HG02763 (cell line): ENCODE data around the gene NUDT17.

Experiments
- ATAC-seq: cut with Tn5 transposase; IDR thresholded peaks from one replicate; pipeline ENCODE4 v1.9.1; 2021; ENCODE audit warnings: mild to moderate bottlenecking, moderate library complexity; ENCODE audit not compliant: unreplicated experiment

Gene NUDT17

DNA sequence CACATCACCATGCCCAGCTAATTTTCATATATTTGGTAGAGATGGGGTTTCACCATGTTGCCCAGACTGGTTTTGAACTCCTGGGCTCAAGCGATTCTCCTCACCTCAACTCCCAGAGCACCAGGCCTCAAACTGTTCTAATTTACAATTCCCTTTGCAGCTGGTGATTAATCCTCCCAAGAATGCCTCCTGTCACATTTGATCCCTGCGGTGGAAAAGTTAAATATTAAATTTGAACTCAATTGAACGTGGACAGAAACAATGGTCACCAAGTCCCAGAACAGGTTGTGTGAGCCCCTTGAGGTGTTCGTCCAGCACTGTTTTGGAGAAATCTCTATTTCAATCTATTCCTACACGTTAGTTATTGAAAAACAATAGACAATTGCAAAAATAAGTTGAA, 42.2 kb downstream of the NUDT17 start:
- no peak for ATAC-seq

- no peak for ATAC-seq
Measured at GRCh38 chr1:145889722-145890121, 44.3 kb downstream of the NUDT17 start.

GRCh38 chr1:145891143-145891542, 45.7 kb downstream of the NUDT17 start:
- ATAC-seq = no peak

DNA sequence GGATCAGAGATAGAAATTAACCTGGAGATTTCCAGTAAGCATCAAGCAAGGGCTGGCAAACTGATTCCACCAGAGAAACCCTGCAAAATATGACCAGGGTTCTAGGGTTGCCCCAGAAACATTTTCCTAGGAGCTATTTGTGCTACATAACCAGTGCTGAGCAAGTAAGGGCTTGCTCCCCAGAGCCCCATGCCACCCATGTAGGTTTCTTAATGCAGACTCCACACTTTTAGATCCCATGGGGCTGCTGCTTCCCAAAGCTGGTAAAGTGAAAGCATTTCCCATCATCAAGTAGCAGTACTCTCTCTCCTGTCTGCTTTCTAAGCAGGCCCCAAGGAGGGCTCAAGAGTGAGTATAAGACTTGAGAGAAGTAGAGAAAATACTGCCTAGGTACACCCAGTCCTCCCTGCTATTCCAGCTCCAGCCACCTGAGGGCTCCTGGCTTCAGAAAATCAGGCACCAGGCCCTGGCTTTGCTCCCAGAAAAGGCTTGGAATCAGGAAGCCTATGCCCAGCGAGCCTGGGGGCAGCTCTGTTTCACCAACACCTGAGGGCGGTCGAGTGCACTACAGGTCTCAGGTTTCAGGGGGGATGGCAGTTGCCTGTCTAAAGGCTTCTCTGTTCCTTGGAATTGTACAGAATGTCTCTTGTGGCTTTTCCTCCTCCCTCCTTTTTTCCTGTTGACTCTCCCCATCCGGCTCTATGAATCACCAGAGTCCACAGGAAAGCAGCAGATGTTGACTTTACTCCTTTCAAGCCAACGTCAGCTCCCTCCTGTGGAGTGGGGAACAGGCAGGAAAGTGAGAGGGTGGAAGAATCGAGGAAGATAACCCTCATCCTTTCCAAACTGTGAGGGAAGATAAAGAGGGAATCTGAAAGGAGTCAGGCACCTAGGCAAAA, 46.4 kb downstream of the NUDT17 start:
- ATAC-seq = no peak

- ATAC-seq = no peak
Measured at GRCh38 chr1:145892486-145893087, 47.2 kb downstream of the NUDT17 start.

- no peak for ATAC-seq
Measured at GRCh38 chr1:145893306-145894055, 48.1 kb downstream of the NUDT17 start.

- no peak for ATAC-seq
Measured at GRCh38 chr1:145895471-145895870, 50.0 kb downstream of the NUDT17 start.

- no peak for ATAC-seq
Measured at GRCh38 chr1:145897969-145898368, 52.5 kb downstream of the NUDT17 start.
